ENCODE results near the gene CTXN1. TPM values are rescaled to one million over a fixed set of nuclear protein-coding genes. Genes with fewer than 3 reads are reported as not detected.

Gene CTXN1
- total RNA-seq, 1 donor from 2014 or later = 55.9 TPM

DNA sequence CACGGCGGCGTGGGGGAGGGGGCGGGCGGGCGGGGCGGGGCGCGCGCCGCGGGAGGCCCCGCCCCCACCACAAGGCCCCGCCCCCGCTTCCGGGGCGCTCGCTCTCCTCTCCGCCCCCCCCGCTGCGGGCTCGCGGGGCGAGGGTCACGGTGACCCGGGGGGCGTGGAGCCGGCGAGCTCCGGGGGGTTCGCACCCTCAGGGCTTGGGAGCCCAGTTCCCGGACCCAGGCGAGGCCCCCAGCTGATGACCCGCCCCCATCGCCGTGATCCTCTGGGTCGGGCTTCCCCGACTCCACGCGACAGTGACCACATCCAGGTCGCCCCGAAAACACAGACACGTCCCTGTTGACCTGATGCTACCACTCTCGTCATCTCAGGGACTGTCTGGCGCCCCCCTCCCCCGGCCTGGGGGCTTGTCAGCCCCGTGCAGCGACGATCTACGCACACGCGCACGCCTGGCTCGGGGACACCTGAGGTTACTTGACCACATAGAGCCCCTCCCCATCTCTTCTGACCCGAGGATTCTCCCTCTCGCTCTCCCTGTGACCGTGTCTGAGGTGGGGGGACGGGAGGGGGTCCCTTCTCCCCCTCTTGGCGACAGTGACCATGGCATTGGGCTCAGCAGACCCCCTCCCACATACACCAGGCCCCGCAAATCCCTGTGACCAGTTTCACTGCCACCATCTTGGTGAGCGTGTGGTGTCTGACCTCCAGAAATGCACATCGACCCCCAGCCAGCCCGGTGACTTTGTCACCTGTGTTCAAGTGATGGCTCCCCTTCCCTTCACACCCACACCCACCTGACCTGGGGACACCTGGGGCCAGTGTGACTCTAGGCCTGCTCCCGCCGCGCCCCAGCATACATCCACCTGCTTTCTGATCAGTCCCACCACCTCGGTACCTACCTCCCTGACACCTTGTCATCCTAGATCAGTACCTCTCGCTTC lies 21.6 kb downstream of the CTXN1 start:
- Mint-ChIP-seq H3K27ac (ENCODE audit: unreplicated experiment) (peak overlapping the region; percentile 89), H3K36me3 (ENCODE audit: low read depth, unreplicated experiment) (peaks cover 7% of the 10 kb centered on the region), H3K4me3 (ENCODE audit: unreplicated experiment) (peak overlapping the region; percentile 87), H3K9me3 (ENCODE audit: unreplicated experiment) (peaks cover 2% of the 10 kb centered on the region), H3K27me3 (ENCODE audit: low read depth, unreplicated experiment) (no peaks in the 10 kb centered on the region), H3K4me1 (ENCODE audit: low read depth, unreplicated experiment) (peaks cover 5% of the 10 kb centered on the region)
- H3K4me2 ChIP-seq (ENCODE audit: low read length) = peak overlapping the region; percentile 100
- FAIRE-seq (no peak), DNase-seq (ENCODE audit: low read depth) (no peak)
- peak overlapping the region; percentile 77 for H3K27ac ChIP-seq (ENCODE audit: low read depth, low read length)
- peaks cover 21% of the 10 kb centered on the region for H3K4me1 ChIP-seq (ENCODE audit: insufficient read depth, low read length)
- no peaks in the 10 kb centered on the region for H3K9me3 ChIP-seq (ENCODE audit: insufficient read depth, low read depth, low read length)
- peak overlapping the region; percentile 92 for H3K9ac ChIP-seq (ENCODE audit: low read length)
- TF ChIP-seq, protein P1, sequence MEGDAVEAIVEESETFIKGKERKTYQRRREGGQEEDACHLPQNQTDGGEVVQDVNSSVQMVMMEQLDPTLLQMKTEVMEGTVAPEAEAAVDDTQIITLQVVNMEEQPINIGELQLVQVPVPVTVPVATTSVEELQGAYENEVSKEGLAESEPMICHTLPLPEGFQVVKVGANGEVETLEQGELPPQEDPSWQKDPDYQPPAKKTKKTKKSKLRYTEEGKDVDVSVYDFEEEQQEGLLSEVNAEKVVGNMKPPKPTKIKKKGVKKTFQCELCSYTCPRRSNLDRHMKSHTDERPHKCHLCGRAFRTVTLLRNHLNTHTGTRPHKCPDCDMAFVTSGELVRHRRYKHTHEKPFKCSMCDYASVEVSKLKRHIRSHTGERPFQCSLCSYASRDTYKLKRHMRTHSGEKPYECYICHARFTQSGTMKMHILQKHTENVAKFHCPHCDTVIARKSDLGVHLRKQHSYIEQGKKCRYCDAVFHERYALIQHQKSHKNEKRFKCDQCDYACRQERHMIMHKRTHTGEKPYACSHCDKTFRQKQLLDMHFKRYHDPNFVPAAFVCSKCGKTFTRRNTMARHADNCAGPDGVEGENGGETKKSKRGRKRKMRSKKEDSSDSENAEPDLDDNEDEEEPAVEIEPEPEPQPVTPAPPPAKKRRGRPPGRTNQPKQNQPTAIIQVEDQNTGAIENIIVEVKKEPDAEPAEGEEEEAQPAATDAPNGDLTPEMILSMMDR (IDR thresholded peaks at IDR 0.05; ENCODE audit: insufficient read depth, low read depth, low read length) = no peak
- TF ChIP-seq EZH2 (IDR thresholded peaks at IDR 0.05; ENCODE audit: insufficient read depth, low read length) = no peak
- H3K4me3 ChIP-seq (ENCODE audit: insufficient read depth, low read depth, low read length) = peak overlapping the region; percentile 81
- peaks cover 47% of the 10 kb centered on the region for H4K20me1 ChIP-seq (ENCODE audit: insufficient read depth, low read length)
- H3K27me3 ChIP-seq (ENCODE audit: insufficient read depth, low read length) = no peaks in the 10 kb centered on the region
- peak overlapping the region; percentile 59 for H2AFZ ChIP-seq (ENCODE audit: low read depth, low read length)
- peaks cover 45% of the 10 kb centered on the region for H3K79me2 ChIP-seq (ENCODE audit: insufficient read depth, low read length)
- no peaks in the 10 kb centered on the region for H3K36me3 ChIP-seq (ENCODE audit: insufficient read depth, low read length)

DNA sequence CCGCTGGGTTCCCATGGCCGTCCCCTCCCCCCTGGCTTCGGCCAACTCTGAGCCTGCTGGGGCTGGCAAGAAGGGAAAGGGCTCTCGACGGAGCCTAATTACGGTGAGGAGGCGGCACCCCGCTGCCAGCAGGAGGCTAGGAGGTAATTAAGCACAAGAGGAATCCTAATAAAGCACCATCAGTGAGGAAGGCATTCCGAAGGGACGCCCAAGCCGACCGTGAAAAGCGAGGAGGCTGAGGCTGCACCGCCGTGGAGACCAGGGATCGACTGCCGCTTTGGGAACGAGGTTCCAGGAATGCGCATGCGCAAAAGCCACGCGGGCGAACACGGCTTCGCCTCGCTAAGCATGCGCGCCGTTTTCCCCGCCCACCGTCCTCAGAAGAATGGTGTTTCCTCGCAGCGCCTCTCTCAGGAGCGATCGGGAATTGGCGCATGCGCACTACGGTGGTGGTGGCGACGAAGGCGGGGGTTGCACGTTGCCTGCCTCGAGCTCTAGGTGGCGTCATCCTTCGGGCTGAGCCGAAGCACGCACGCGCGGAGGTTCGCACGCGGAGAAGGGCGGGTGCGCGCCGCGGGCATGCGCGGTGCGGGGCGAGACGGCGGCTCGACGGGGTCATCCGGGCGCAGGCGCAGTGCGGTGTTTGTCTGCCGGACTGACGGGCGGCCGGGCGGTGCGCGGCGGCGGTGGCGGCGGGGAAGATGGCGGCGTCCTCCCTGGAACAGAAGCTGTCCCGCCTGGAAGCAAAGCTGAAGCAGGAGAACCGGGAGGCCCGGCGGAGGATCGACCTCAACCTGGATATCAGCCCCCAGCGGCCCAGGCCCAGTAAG lies 22.5 kb downstream of the CTXN1 start, which contains the start of gene MAP2K7:
Gene MAP2K7 (plus strand): TSS at position 634 of the 830 bp plus-strand sequence. CDS start 68 bp downstream, at position 702.
- DNase-seq (ENCODE audit: low read depth) = peak; percentile 92
- H3K4me1 ChIP-seq (ENCODE audit: insufficient read depth, low read length) = peaks cover 21% of the 10 kb centered on the region
- H3K27me3 ChIP-seq (ENCODE audit: insufficient read depth, low read length) = no peaks in the 10 kb centered on the region
- FAIRE-seq = peak; percentile 80
- H3K36me3 ChIP-seq (ENCODE audit: insufficient read depth, low read length) = no peaks in the 10 kb centered on the region
- no peaks in the 10 kb centered on the region for H3K9me3 ChIP-seq (ENCODE audit: insufficient read depth, low read depth, low read length)
- Mint-ChIP-seq H3K4me1 (ENCODE audit: low read depth, unreplicated experiment) (peaks cover 5% of the 10 kb centered on the region), H3K4me3 (ENCODE audit: unreplicated experiment) (peak within 1 kb of the TSS; percentile 91), H3K36me3 (ENCODE audit: low read depth, unreplicated experiment) (peaks cover 10% of the 10 kb centered on the region), H3K9me3 (ENCODE audit: unreplicated experiment) (peaks cover 2% of the 10 kb centered on the region), H3K27me3 (ENCODE audit: low read depth, unreplicated experiment) (no peaks in the 10 kb centered on the region), H3K27ac (ENCODE audit: unreplicated experiment) (peak within 1 kb of the TSS; percentile 89)
- peak within 1 kb of the TSS; percentile 77 for H3K27ac ChIP-seq (ENCODE audit: low read depth, low read length)
- H3K9ac ChIP-seq (ENCODE audit: low read length) = peak within 1 kb of the TSS; percentile 92
- peaks cover 39% of the 10 kb centered on the region for H4K20me1 ChIP-seq (ENCODE audit: insufficient read depth, low read length)
- peak within 1 kb of the TSS; percentile 81 for H3K4me3 ChIP-seq (ENCODE audit: insufficient read depth, low read depth, low read length)
- TF ChIP-seq, protein P1 (IDR thresholded peaks at IDR 0.05; ENCODE audit: insufficient read depth, low read depth, low read length) = peak; percentile 56
- TF ChIP-seq EZH2 (IDR thresholded peaks at IDR 0.05; ENCODE audit: insufficient read depth, low read length) = no peak
- peaks cover 45% of the 10 kb centered on the region for H3K79me2 ChIP-seq (ENCODE audit: insufficient read depth, low read length)
- peak within 1 kb of the TSS; percentile 100 for H3K4me2 ChIP-seq (ENCODE audit: low read length)
- peak within 1 kb of the TSS; percentile 88 for H2AFZ ChIP-seq (ENCODE audit: low read depth, low read length)
